ENCODE measurements around the gene ABCB8. TPM values are rescaled to one million over a fixed set of nuclear protein-coding genes. Genes with fewer than 3 reads are reported as not detected.

The ABCB8 gene
- total RNA-seq, 1 donor from 2014 or later = 32.4 TPM

DNA sequence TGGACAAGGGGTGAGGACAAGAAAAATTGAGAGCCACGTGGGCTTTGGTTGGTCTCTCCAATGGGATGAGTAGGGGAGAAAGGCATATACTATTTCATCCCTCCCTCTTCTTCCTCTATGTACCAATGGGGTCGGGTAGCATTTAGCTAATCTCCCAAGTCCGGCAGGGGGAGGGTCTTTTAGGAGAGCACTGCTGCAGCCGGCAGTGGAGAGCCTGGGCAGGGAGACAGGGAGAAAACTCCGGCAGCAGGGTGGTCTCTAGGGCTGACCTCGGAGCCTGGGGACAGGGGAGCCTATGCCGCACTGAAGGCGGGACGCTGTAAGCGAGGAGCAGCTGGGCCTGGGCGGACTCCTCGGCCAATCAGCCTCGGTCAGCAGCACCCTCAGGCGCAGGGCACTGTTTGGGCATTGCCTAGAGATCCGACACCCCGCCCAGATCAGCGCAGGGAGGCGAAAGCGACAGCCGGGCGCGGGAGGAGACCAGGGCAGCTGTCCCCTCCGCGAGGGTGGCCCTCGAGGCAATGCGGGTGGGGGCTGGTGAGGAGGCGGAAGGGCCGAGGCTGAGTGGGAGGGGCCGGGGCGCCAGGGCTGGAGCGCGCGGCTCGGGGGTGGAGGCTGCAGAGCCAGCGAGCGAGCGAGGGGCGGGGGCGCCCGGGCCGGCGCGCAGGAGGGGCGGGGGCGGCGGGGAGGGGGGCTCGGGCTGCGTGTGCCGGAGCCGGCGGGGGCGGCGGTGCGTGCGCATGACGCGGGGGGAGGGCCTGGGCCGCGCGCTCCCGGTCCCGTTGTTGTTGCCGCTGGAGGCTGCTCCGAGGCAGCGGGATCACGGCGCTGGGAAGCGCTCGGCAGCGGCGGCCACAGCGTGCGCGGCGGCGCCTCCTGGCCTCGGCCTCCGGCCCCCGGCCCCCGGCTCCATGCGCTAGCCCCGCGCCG lies 57.7 kb downstream of the ABCB8 start, which contains the start of gene AGAP3:
TSS of gene AGAP3 (plus strand) at position 785 of the 930 bp plus-strand sequence. CDS start 267 bp downstream, outside the sequence.
- peak; percentile 84 for DNase-seq (ENCODE audit: low spot score)

DNA sequence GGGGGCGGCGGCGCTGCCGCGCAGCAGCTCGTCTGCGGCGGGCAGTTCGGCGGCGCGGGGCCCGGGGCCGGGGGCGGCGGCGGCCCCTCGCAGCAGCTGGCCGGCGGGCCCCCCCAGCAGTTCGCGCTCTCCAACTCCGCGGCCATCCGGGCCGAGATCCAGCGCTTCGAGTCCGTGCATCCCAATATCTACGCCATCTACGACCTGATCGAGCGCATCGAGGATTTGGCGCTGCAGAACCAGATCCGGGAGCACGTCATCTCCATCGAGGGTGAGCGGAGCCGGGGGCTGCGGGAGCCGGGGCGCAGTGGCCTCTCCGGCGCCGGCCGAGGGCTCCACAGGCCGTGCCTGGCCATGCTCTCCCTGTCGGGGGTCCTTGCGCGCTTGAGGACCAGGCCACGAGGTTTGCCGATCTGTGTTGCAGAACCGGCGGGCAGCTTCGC lies 58.6 kb downstream of the ABCB8 start:
- DNase-seq (ENCODE audit: low spot score) = no peak

DNA sequence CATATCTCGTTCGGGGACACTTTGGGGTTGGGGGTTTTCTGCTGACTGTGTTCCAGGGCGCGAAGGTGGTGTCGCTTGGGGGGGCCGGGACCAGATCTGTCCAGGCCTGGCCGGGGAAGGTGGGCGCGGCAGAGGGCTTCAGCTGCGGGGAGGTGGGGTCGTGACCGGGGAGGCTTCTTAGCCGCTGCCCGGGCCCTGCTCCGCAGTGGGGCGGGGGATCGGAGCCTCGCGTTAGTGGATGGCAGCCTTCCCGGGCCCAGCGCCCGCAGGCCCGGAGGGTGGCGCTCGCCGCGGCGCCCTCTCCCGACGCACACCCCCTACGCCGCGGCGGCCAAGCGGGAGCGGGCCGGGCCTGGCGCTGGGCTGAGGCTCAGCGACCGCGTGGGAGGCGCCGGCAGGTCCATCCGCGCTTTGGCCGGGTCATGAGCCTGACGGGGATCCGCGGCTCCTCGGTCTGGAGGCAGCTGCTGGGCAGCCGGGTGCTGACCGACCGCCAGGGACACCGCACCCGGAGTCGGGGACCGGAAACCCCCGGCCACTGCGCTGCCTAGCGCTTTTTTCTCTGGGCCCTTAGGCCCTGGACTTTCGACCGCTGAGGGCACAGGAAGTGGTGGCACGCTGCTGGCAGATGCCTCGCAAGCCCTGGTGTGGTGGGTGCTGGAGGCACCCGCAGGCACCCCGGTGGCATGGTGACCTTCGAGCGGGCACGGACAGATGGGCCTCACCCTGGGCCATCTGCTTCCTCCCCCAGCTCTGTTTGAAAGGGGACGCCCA lies 59.2 kb downstream of the ABCB8 start:
- DNase-seq (ENCODE audit: low spot score) = no peak

DNA sequence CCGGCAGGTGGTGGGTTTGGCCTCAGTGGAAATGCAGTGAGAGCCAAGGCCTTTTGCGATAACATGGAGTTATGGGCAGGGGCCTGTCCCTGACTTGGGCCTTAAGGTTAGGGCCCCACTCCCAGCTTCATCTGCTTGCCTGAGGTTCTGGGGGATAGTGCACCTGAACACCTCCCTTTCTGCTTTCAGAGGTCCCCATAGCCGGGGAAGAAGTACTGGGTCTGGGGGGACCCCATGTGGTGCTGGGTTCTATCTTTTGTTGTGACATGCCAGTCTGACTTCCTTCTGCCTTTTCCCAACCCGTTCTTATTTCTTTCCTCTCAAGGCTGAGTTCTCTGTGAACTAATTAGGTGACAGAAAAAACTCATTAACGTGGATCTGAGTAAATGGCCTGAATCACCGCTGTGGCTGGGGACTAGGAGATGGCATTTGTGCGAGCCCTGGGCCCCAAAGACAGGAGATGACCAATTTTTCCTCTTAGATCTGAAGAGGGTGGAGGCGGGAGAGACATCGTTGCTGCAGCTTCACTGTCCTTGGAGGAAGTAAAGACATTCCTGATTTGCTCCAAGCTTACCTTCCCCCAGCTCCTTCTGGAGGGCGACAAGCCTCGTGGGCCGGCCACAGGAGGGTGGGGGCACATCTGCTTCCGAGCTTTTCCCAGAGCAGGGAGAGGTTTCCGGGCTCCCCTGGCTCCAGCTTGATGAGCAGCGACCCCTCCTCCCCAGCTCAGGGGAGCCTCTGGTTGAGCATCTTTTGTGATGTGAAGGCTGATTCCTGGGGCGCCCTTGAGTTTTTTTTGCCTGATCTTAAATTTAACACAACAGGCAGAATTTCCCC lies 60.0 kb downstream of the ABCB8 start:
- no peak for DNase-seq (ENCODE audit: low spot score)

DNA sequence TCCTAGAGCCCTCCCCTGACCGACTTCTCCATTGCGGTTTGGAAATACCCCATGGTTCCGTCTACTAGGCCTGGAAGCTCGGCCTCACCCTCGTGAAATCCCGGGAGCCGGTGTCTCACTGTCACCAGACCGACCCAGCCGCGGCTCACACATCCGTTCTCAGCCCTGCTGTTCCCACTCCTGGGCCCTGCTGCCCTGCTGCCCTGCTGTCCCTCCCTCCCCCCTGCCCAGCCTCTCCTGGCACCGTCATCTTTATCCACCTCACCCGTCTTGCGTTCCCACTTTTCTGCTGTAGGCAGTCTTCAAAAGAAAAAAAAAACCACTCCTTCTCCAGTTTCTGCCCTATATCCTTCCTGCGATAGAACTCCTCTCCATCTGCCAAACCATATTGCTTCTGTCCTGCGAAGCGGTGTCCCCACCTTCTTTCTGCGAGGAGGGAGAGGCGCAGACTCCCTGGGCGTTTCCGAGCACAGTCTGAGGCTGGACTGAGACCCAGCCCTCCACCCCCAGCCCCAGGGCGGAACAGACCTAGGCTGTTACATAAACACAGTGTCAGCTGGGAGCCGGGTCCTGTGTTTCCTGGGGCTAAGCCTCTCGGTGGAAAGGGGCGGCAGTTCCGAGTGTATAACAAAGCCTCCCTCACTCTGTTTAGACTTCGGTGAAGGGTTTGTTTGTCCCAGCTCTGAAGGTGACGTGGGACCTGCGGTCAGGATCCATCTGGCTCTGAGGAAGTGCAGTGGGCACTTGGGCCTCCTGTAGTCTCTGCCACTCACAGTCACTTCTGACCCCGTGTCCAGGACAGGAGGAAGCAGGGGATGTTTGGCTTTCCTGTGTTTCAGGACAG lies 60.8 kb downstream of the ABCB8 start:
- no peak for DNase-seq (ENCODE audit: low spot score)

DNA sequence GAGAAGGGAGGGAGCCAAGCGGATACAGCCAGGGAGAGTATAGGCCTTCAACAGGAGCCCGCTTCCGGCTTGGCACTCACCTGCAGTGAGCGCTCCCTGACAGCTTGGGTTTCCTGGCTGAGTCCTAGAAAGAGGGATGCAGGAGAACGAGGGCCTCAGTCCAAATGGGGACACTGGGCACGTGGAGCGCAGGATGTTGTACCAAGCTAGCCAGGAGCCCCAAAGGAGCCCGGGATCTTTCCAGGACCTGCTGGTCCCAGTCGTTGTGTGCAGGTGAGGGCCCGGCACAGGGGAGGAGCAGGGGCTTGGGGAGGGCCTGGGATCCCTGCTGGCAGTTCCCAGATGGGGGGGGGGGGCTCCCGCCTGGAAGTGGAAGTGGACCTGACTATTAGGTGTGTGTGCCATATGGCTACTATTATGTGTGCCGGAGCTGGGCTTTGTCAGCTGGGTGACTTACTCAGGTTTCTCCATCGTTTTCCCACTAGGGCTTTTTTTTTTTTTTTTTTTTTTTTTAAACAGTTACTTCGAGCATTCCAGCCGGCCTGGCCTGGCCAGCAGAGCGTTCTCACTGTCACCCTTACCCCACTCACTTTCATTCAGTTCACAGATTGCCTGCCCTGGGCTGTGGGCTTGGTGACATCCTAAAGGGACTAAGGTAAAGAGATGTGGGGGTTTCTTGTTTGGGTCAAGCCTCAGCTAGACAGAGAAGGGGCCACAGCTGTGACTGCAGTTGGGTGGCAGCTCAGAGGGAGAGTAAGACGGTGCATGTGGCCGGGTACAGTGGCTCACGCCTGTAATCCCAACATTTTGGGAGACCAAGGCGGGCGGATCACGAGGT lies 61.9 kb downstream of the ABCB8 start:
- no peak for DNase-seq (ENCODE audit: low spot score)

DNA sequence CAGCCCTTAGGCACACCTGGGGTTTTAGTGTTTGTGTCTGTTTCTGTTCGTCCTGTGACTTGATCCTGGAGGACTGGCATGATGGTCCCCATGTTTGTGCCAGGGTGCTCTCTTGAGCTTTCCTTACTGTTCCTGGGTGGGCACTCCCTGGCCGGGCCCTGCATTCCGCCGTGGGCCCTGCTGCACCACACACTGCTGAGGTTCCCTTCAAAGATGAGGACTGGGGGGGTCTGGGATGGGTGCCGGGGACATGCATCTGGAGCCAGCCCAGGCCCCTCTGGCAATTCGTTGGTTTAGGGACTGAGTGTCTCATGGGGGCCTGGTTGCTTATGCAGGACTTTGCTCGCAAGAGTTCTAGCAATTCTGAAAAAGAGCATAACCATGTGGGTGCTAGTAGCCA lies 62.8 kb downstream of the ABCB8 start:
- no peak for DNase-seq (ENCODE audit: low spot score)

DNA sequence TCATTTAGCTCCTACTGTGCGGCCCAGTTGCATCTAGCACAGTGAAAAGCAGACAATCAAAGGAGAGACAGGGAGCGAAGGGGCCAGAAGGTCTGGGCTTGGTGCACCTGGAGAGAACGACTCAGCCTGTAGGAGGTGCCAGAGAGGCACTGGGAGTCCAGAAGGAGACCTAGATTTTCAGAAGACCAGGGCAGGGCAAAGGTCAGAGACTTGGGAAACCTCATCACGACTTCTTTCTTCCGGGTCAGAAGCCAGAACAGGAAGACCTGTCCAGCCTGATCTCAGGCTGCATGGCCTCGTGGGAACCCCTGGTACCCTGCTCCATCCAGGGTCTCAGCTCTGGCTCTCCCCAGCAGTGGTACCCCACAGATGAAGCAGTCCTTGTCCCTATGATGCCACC lies 63.2 kb downstream of the ABCB8 start:
- no peak for DNase-seq (ENCODE audit: low spot score)

DNA sequence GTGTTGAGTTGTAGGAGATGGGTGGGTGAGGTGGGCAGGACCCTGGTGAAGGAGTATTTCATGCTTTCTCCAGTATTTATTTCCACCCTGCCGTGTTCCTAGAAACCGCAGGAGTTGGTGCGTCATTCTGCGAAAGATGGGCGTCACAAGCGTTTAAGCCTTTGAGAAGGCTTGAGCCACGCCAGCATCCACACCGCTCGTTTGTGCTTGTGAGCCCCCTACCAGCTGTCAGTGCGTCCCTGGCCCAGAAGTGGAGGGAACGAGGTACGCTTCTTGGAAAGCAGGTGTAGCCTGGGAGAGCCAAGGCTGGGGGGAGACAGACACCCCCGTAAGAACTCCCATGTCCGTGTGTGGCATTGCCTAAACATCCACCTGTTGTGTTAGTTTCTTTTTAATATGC lies 63.7 kb downstream of the ABCB8 start:
- DNase-seq (ENCODE audit: low spot score) = no peak

DNA sequence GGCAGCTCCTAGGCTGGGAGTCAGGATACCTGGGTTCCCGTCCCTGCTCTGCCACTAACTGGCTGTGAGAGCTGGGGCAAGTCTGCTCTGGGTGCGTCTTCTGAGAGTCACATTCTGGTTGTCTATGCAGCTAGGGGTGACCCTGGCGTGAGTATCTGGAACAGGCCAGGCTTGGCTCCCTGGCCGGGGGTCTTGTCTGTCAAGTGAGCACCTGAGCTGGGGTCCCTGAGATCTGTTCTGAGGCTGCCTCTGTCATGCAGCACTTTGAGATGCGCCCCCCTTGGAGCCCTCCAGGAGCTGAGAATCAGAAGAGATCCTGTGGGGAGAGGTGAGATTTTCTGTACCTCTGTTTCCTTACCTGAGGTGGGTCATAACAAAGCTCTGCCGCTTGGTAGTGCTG lies 65.5 kb downstream of the ABCB8 start:
- no peak for DNase-seq (ENCODE audit: low spot score)

DNA sequence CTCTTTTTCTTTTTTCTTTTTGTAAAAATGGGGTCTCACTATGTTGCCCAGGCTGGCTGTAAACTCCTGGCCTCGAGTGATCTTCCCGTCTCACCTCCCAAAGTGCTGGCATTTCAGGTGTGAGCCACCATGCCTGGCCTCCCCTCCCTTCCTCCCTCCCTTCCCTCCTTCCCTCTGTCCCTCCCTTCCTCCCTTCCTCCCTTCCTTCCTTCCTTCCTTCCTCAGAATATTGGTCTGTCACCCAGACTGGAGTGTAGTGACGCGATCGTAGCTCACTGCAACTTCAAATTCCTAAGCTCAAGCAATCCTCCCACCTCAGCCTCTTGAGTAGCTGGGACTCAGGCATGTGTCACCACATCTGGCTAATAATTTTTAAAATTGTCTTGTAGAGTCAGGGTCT lies 66.4 kb downstream of the ABCB8 start:
- no peak for DNase-seq (ENCODE audit: low spot score)

DNA sequence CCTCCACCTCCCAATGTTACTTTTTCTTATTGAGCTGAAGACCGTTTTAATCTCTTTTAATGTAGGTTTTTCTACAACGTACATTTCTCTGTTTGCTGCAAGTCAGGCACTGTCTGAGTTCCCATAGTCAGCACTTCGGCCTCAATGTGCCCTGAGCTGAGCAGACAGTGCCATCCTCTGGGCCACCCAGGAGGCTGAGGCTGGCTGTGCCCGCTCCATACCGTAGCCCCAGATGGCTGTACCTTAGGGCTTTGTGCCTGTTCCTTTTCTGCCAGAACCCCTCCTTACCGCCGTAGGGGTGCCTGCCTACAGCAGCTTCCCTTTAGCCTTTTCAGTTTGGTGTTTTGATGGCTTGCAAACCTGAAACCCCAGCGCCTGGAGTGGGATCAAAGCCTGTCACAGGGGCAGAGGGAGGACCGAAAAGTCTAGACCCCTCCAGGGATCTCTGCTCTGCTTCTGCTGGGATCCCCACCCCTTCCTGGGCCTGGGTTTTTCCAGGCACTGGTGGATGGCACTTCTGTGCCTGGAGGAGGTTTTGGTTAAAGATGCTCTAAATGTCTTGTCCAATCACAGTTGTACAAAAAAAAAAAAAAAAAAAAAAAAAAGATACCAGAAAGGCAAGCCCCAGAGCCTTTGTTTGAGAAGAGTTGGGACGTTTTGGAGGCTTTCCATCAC lies 67.0 kb downstream of the ABCB8 start:
- DNase-seq (ENCODE audit: low spot score) = no peak

DNA sequence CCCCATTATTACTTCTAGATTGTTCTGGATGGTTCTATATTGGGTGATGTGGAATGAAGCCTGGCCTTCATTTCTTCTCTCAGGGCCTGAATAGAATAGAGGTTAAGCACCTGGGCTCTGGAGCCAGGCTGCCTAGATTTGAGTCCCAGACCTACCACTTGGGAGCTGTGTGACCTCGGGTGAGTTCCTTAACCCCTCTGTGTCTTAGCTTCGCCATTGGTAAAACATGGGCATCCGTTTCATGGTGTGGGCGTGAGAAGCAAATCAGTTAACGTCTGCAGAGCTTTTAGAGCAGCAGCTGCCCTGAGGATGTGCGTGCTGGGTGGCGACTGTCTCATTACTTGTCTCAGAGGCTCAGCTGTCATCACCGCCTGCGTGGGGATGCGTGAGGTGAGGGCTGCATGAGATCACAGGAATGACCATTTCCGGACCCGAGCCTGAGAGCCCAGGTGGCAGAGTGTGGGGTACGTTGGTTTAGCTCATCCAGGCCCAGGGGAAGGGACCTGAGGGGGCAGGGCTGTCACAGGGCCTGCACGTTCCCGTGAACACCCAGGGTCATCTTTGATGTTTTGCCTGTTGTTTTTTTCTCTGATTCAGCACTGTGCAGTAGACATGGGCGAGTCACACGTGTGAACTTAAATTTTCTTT lies 67.7 kb downstream of the ABCB8 start:
- DNase-seq (ENCODE audit: low spot score) = no peak

Other genes starting within 250 kb of the ABCB8 start
- 32.7 TPM for gene TMEM176B, start 228.1 kb upstream of the ABCB8 start, total RNA-seq
- gene TMEM176A, start 227.7 kb upstream of the ABCB8 start, total RNA-seq = 30.7 TPM
- 1.5 TPM for gene AOC1, start 175.9 kb upstream of the ABCB8 start, total RNA-seq
- gene KCNH2, start 50.1 kb upstream of the ABCB8 start, total RNA-seq = 17.7 TPM
- gene NOS3, start 37.4 kb upstream of the ABCB8 start, total RNA-seq = 50.7 TPM
- gene ATG9B, start 4.0 kb upstream of the ABCB8 start, total RNA-seq = 0.55 TPM
- 0.34 TPM for gene ASIC3, start 20.1 kb downstream of the ABCB8 start, total RNA-seq
- 5.5 TPM for gene CDK5, start 29.4 kb downstream of the ABCB8 start, total RNA-seq
- 74.2 TPM for gene SLC4A2, start 31.1 kb downstream of the ABCB8 start, total RNA-seq
- gene FASTK, start 52.4 kb downstream of the ABCB8 start, total RNA-seq = 91.7 TPM
- 24.9 TPM for gene TMUB1, start 55.0 kb downstream of the ABCB8 start, total RNA-seq
- 178 TPM for gene AGAP3, start 58.0 kb downstream of the ABCB8 start, total RNA-seq
- not detected for gene GBX1, start 139.2 kb downstream of the ABCB8 start, total RNA-seq
- not detected for gene ASB10, start 158.8 kb downstream of the ABCB8 start, total RNA-seq
- not detected for gene H2BK1, start 182.0 kb downstream of the ABCB8 start, total RNA-seq
- 33.9 TPM for gene ABCF2, start 198.8 kb downstream of the ABCB8 start, total RNA-seq
- 43.0 TPM for gene CHPF2, start 204.0 kb downstream of the ABCB8 start, total RNA-seq
- 67.4 TPM for gene SMARCD3, start 220.2 kb downstream of the ABCB8 start, total RNA-seq

All from ureter (tissue), 1 donor.